ENCODE results near the gene KCNH3.

KCNH3 gene

DNA sequence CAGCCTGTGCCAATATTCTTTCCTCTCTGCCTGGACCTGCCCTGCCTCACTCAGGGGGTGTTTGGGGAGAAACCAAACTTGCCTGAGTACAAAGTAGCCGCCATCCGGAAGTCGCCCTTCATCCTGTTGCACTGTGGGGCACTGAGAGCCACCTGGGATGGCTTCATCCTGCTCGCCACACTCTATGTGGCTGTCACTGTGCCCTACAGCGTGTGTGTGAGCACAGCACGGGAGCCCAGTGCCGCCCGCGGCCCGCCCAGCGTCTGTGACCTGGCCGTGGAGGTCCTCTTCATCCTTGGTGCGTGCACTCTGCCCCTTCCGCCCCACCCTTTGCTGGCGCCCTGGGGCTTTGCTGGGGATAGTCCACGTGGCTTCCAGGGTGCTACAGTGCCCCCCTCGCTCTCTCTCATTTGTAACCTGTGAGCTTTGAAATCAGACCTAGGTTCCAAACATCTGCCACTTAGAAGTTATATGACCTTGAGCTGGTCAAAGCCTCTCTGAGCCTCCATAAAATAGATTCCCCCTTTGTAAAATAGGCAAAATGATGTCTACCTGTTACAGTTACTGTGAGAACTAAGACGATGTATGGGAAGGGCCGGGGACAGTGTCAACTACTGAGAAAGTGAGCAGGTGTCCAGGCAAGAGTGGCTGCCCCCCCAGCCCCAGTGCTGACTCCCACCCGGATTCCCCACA is 4.5 kb downstream of the KCNH3 start:
- CTCF ChIA-PET = interaction anchor here (0.8 to 2.0 kb wide), 2 partner anchors 9 to 197 kb away, joined by 3 to 7 read pairs; partner anchors contain the start of gene DNAJC22
- POLR2A ChIA-PET = no interaction called here
- TF ChIP-seq, protein P1, sequence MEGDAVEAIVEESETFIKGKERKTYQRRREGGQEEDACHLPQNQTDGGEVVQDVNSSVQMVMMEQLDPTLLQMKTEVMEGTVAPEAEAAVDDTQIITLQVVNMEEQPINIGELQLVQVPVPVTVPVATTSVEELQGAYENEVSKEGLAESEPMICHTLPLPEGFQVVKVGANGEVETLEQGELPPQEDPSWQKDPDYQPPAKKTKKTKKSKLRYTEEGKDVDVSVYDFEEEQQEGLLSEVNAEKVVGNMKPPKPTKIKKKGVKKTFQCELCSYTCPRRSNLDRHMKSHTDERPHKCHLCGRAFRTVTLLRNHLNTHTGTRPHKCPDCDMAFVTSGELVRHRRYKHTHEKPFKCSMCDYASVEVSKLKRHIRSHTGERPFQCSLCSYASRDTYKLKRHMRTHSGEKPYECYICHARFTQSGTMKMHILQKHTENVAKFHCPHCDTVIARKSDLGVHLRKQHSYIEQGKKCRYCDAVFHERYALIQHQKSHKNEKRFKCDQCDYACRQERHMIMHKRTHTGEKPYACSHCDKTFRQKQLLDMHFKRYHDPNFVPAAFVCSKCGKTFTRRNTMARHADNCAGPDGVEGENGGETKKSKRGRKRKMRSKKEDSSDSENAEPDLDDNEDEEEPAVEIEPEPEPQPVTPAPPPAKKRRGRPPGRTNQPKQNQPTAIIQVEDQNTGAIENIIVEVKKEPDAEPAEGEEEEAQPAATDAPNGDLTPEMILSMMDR (IDR thresholded peaks at IDR 0.05; ENCODE audit: control extremely low read depth, extremely low read depth, low read depth, missing control alignments) = no peak
- no peak for DNase-seq (ENCODE audit: extremely low spot score)

DNA sequence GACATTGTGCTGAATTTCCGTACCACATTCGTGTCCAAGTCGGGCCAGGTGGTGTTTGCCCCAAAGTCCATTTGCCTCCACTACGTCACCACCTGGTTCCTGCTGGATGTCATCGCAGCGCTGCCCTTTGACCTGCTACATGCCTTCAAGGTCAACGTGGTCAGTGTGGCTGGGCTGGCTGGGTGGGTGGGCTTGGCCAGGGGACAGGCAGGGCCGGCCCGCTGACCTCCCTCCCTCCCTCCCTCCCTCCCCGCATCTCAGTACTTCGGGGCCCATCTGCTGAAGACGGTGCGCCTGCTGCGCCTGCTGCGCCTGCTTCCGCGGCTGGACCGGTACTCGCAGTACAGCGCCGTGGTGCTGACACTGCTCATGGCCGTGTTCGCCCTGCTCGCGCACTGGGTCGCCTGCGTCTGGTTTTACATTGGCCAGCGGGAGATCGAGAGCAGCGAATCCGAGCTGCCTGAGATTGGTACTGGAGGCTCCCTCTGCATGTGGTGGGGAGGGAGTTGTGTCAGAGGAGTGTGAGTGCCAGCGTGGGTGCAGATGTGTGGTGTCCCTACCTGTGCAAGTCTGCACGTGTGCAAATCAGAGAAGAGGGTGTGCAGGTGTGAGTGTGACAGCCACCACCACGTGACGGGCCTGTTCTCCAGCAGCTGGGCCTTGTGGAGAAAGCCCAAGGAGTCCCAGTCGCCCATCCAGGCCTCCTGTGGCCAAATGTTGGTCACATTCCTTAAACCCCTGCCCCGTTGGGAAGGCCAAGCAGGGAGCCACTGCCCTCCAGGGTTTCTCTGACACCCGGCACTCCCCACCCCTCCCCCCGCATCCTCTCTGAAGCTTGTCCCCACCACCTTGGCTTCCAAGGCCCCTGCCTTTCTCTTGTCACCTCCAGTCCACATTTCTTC is 5.3 kb downstream of the KCNH3 start:
- CTCF ChIA-PET = interaction anchor here (1.4 to 5.0 kb wide), 4 partner anchors 9 to 202 kb away, joined by 5 to 23 read pairs (median 6); no protein-coding TSS in a partner anchor
- no peak for DNase-seq (ENCODE audit: extremely low spot score)
- TF ChIP-seq, protein P1 (IDR thresholded peaks at IDR 0.05; ENCODE audit: control extremely low read depth, extremely low read depth, low read depth, missing control alignments) = no peak
- POLR2A ChIA-PET = interaction anchor here (0.6 kb wide), 1 partner anchor 23 kb away, joined by 3 read pairs; no protein-coding TSS in a partner anchor

DNA sequence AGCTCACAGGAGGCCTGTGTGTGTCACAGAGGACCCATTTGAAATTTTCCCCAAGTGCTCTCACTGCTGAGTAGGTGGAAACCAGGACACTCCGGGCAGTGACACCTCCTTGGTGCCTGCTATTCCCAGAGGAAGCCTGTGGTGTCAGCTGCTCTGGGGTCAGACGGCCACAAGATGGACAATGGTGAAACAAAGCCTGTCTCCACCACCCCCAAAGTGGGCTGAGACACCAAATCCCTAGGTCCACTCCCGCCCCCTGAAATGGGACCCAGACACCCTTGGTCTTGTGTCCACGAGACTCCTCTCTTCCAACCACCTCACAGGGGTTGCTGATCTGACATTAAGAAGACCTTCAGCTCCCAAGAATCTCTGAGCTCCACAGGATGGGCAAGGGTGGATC is 7.0 kb downstream of the KCNH3 start:
- ChIA-PET CTCF (interaction anchor here (2.2 to 5.0 kb wide), 2 partner anchors 31 to 187 kb away, joined by 6 to 23 read pairs; no protein-coding TSS in a partner anchor), POLR2A (no interaction called here)
- DNase-seq (ENCODE audit: extremely low spot score) = no peak
- TF ChIP-seq, protein P1 (IDR thresholded peaks at IDR 0.05; ENCODE audit: control extremely low read depth, extremely low read depth, low read depth, missing control alignments) = no peak

DNA sequence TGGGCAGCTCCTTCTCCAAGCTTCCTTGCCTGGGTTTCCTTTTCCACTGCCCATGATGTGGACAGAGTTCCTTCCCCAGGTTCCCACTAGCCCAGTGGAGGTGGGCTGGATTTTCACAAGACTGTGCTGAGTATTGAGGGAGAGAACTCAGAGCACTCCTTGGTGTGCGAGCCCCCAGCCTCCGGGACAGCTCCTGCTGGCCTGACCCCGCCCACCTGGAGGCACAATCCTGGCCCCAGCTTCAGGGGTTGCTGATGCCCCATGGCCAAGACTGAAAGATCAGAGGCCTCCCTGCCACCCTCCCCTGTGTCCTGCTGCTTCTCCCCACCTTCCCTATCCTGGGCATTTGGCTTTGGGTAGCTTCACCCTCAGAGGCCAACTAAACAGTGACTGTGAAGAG is 7.7 kb downstream of the KCNH3 start:
- no peak for DNase-seq (ENCODE audit: extremely low spot score)
- TF ChIP-seq, protein P1 (IDR thresholded peaks at IDR 0.05; ENCODE audit: control extremely low read depth, extremely low read depth, low read depth, missing control alignments) = no peak
- ChIA-PET CTCF (interaction anchor here (1.1 to 5.0 kb wide), 3 partner anchors 32 to 199 kb away, joined by 3 to 23 read pairs (median 6); no protein-coding TSS in a partner anchor), POLR2A (no interaction called here)

DNA sequence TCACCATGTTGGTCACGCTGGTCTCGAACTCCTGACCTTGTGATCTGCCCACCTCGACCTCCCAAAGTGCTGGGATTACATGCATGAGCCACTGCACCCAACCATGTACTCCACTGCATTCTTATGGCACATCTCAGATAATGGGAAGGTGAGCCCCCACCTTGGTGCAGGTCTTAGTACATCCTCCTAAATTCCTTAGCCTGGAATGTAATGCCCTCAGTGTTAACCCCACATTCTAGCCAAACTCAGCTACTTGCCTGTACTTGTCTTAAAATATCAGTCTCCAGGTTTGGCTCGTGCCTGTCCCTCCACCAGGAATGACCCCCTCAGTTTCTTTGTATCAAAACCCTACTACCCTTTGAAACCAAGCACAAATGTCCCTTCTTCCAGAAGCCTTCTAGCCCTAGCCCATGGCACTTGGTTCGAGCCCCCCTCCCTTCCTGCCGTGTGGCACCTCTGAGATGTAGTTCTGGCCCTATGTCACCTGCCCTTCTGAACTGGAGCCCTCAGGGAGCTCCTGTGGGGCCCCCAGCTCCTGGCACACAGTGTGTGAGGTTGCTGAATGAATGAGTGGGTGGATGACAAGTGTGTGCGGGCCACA is 8.4 kb downstream of the KCNH3 start:
- DNase-seq (ENCODE audit: extremely low spot score) = no peak
- CTCF ChIA-PET = interaction anchor here (1.1 to 5.0 kb wide), 3 partner anchors 33 to 199 kb away, joined by 3 to 24 read pairs (median 23); no protein-coding TSS in a partner anchor
- TF ChIP-seq, protein P1 (IDR thresholded peaks at IDR 0.05; ENCODE audit: control extremely low read depth, extremely low read depth, low read depth, missing control alignments) = no peak
- POLR2A ChIA-PET = no interaction called here

DNA sequence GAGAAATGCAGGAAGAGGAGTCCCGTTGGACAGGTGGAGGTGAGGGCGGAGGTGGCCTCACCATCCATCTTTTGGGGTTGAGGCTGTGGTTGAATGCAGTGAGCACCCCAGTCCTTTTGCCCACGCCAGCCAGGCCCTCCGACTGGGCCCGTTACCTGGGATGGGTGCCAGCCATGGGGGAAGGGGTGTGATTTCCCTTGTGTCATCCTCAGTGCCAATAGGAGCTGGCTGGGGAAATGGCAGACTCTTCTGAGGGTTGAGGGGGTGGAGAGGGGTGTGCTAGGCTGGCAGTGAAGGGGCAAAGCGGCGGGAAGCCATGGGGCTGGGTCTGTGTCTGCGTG is 9.6 kb downstream of the KCNH3 start:
- TF ChIP-seq, protein P1 (IDR thresholded peaks at IDR 0.05; ENCODE audit: control extremely low read depth, extremely low read depth, low read depth, missing control alignments) = no peak
- ChIA-PET POLR2A (no interaction called here), CTCF (interaction anchor here (3.7 to 5.0 kb wide), 2 partner anchors 32 to 190 kb away, joined by 23 to 24 read pairs; no protein-coding TSS in a partner anchor)
- no peak for DNase-seq (ENCODE audit: extremely low spot score)

Measured in GM10248 (cell line).